ENCODE data around the gene AMPD1.
A peak's percentile ranks its signal among the peaks of the same experiment; 100 is the strongest.

Gene AMPD1

GRCh38 chr1:114668373-114668772 lies 27.0 kb downstream of the AMPD1 start:
- no peak for TF ChIP-seq JUND (IDR thresholded peaks at IDR 0.05; ENCODE audit: low read depth)
- DNase-seq (ENCODE audit: low read depth in 1 of 2, low spot score in 1 of 2) = no peak
- in situ Hi-C loops (cut with HindIII; ENCODE audit: low pct_unique_long_range_greater_than_20kb, low sequenced_read_pairs) = no loop called here

GRCh38 chr1:114666954-114667353 lies 28.4 kb downstream of the AMPD1 start:
- DNase-seq (ENCODE audit: low read depth in 1 of 2, low spot score in 1 of 2) = no peak
- no peak for TF ChIP-seq JUND (IDR thresholded peaks at IDR 0.05; ENCODE audit: low read depth)
- in situ Hi-C loops (cut with HindIII; ENCODE audit: low pct_unique_long_range_greater_than_20kb, low sequenced_read_pairs) = no loop called here

GRCh38 chr1:114660238-114660637 lies 35.1 kb downstream of the AMPD1 start:
- TF ChIP-seq JUND (IDR thresholded peaks at IDR 0.05; ENCODE audit: low read depth) = no peak
- DNase-seq (ENCODE audit: low read depth in 1 of 2, low spot score in 1 of 2) = no peak
- in situ Hi-C loops (cut with HindIII; ENCODE audit: low pct_unique_long_range_greater_than_20kb, low sequenced_read_pairs) = no loop called here

DNA sequence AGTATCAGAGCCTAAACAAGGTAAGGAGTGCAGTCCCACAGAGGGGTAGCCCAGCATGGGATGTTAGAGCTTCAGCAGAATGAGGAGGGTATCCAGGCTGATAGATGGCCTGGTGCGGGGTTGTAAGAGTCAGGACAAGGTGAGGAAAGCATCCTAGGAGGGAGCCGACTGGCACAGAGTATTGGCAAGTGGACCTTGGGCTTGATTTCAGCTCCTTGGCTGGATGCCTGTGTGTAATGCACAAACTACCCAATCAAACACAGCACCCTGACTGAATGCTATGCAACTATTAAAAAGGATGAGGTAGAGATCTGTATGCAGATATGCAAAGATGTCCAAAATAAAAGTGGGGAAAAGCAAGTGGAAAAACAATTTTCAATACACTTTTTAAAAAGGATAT lies 43.5 kb downstream of the AMPD1 start:
- DNase-seq (ENCODE audit: low read depth in 1 of 2, low spot score in 1 of 2) = no peak
- in situ Hi-C loops (cut with HindIII; ENCODE audit: low pct_unique_long_range_greater_than_20kb, low sequenced_read_pairs) = no loop called here
- no peak for TF ChIP-seq JUND (IDR thresholded peaks at IDR 0.05; ENCODE audit: low read depth)

- peak in 1 of 2 experiments; percentile 10 for DNase-seq (ENCODE audit: low read depth in 1 of 2, low spot score in 1 of 2)
- in situ Hi-C loops (cut with HindIII; ENCODE audit: low pct_unique_long_range_greater_than_20kb, low sequenced_read_pairs) = no loop called here
- TF ChIP-seq JUND (IDR thresholded peaks at IDR 0.05; ENCODE audit: low read depth) = no peak
These were observed 46.8 kb downstream of the AMPD1 start for GRCh38 chr1:114648503-114648902.

- in situ Hi-C loops (cut with HindIII; ENCODE audit: low pct_unique_long_range_greater_than_20kb, low sequenced_read_pairs) = no loop called here
- DNase-seq (ENCODE audit: low read depth in 1 of 2, low spot score in 1 of 2) = no peak
- no peak for TF ChIP-seq JUND (IDR thresholded peaks at IDR 0.05; ENCODE audit: low read depth)
These were observed 54.0 kb downstream of the AMPD1 start for GRCh38 chr1:114641377-114641776.

DNA sequence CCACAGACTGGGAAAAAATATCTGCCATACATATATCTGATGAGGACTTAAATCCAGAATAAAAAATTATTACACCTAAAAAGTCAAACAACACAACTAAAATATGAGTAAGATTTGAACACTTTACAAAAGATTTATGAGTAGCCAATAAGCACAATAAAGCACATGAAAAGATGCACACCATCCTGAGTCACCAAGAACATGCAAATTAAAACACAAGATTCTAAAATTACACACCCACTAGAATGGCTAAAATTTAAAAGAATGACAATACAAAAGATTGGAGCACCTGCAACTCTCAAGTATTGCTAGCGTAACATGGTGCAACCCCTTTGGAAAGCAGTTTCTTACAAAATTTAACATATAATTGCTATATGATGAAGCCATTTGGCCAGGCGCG lies 56.4 kb downstream of the AMPD1 start:
- in situ Hi-C loops (cut with HindIII; ENCODE audit: low pct_unique_long_range_greater_than_20kb, low sequenced_read_pairs) = no loop called here
- no peak for TF ChIP-seq JUND (IDR thresholded peaks at IDR 0.05; ENCODE audit: low read depth)
- DNase-seq (ENCODE audit: low read depth in 1 of 2, low spot score in 1 of 2) = no peak

DNA sequence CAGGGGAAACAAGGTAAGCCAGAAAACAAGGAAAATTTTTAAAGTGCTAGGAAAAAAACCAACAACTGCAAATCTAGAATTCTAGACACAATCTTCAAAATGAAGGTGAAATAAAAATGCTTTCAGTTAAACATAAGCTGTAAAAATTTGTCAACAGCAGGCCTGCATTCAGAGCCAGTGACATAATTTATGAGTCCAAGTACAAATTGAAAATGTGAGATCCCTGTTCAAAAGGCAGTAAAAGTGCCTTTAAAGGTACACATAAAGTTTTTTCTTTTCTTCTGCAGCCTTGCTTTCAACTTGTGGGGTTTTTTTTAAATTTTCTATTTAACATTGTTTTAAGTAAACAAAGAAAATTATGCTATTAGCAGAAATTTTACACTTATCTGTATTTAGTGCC lies 62.9 kb downstream of the AMPD1 start:
- no peak for TF ChIP-seq JUND (IDR thresholded peaks at IDR 0.05; ENCODE audit: low read depth)
- DNase-seq (ENCODE audit: low read depth in 1 of 2, low spot score in 1 of 2) = no peak
- in situ Hi-C loops (cut with HindIII; ENCODE audit: low pct_unique_long_range_greater_than_20kb, low sequenced_read_pairs) = no loop called here

DNA sequence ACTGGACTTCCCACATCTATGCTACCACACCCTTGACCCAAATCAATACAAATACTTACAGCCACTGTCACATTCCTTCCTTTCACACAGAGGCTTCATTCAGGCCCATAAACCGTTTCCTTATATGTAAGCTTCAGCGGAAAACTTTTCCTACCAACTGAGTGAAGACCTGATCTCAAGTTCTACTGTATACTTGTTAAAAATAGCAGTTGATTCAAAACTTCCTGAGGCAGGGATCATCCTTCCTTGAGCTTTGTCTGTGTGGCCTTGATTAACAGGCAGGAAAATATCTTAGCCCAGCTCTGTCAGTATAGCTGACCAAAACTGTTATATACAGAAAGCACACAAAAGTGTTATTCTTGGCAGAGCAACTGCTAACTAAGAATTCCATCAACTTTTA lies 68.2 kb downstream of the AMPD1 start:
- in situ Hi-C loops (cut with HindIII; ENCODE audit: low pct_unique_long_range_greater_than_20kb, low sequenced_read_pairs) = no loop called here
- TF ChIP-seq JUND (IDR thresholded peaks at IDR 0.05; ENCODE audit: low read depth) = no peak
- no peak for DNase-seq (ENCODE audit: low read depth in 1 of 2, low spot score in 1 of 2)

DNA sequence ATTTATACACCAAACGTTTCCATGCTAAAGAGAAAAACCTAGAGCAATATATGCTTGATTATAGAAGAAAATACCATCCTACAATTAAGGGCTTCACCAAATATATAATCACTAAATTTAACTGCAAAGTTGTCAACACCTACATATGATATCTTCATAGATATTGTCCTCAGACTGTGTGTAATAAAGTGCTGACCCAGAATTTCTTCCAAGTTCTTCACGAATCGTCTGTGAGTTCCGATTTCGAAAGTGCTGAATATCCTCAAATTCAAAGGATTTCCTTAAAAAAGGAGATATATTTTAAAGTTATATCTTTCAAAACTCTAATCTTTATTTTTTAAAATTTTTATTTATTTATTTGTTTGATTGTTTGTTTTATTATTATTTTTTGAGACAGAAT lies 72.0 kb downstream of the AMPD1 start:
- in situ Hi-C loops (cut with HindIII; ENCODE audit: low pct_unique_long_range_greater_than_20kb, low sequenced_read_pairs) = no loop called here
- TF ChIP-seq JUND (IDR thresholded peaks at IDR 0.05; ENCODE audit: low read depth) = no peak
- DNase-seq (ENCODE audit: low read depth in 1 of 2, low spot score in 1 of 2) = no peak
